Suprapubic skin (tissue), 4 donors: Measurements from ENCODE around the gene RPS4Y1. TPM values are rescaled to one million over a fixed set of nuclear protein-coding genes. Genes with fewer than 3 reads are reported as not detected.

ENCODE experiments used
- DNase-seq, 2 donors: peaks; one replicate each; pipeline ENCODE4 v3.0.0-alpha.2; 2019; ENCODE audit warnings: low spot score in 2 of 2
- H3K27ac ChIP-seq: fragments of 200-600 bp; sonication (generic); one replicate; pipeline ENCODE4 v1.5.1; 2019
- H3K27me3 ChIP-seq: fragments of 200-600 bp; sonication (generic); one replicate; pipeline ENCODE4 v1.5.1; 2019
- H3K36me3 ChIP-seq: fragments of 200-600 bp; sonication (generic); one replicate; pipeline ENCODE4 v1.5.1; 2019
- H3K4me1 ChIP-seq: fragments of 200-600 bp; sonication (generic); one replicate; pipeline ENCODE4 v1.5.1; 2019
- H3K4me3 ChIP-seq: fragments of 200-600 bp; sonication (generic); one replicate; pipeline ENCODE4 v1.5.1; 2019; ENCODE audit warnings: mild to moderate bottlenecking
- H3K9me3 ChIP-seq: fragments of 200-600 bp; sonication (generic); one replicate; pipeline ENCODE4 v1.5.1; 2019
- CTCF ChIP-seq, 2 donors: fragments of 200-600 bp in 1 of 2; fragments of 450-650 bp in 1 of 2; sonication (generic) in 1 of 2; IDR thresholded peaks; one replicate each; pipeline ENCODE4 v1.5.1; 2016 to 2019; ENCODE audit warnings: antibody characterized with exemption in 2 of 2, mild to moderate bottlenecking in 1 of 2, moderate library complexity in 1 of 2
- EP300 ChIP-seq: sonication (generic); formaldehyde crosslinking; IDR thresholded peaks from one replicate; pipeline ENCODE4 v1.6.1; 2017; ENCODE audit warnings: antibody characterized with exemption
- POLR2A ChIP-seq, 2 donors: fragments of 450-650 bp; IDR thresholded peaks; one replicate each; pipeline ENCODE4 v1.6.1; 2017; ENCODE audit warnings: antibody characterized with exemption in 2 of 2, mild to moderate bottlenecking in 2 of 2, moderate library complexity in 2 of 2
- POLR2AphosphoS5 ChIP-seq, 3 donors: sonication (generic); formaldehyde crosslinking; IDR thresholded peaks; one replicate each; pipeline ENCODE4 v1.6.1; 2017; ENCODE audit warnings: antibody characterized with exemption in 3 of 3
- WGBS: methylation state at CpG from one replicate; pipeline ENCODE4 v1.1.5; 2018; 5-methylcytosine and 5-hydroxymethylcytosine counted together
- total RNA-seq, 4 donors: library from RNA; depleted of rRNA; stranded (reverse); fragments of >200 nt; gene quantifications; one replicate each; pipeline ENCODE4 v1.1.0, GENCODE V29; 2016

Gene RPS4Y1
- total RNA-seq, 4 donors from 2014 or later: 0.89 to 264 (median 260) TPM; not detected in 1

- H3K36me3 ChIP-seq: no peaks in the 10 kb centered on the region
- no peak for DNase-seq
- no peaks in the 10 kb centered on the region for H3K27me3 ChIP-seq
- no peaks in the 10 kb centered on the region for H3K9me3 ChIP-seq
- TF ChIP-seq CTCF (IDR thresholded peaks at IDR 0.05) (no peak), EP300 (no peak), POLR2A (IDR thresholded peaks at IDR 0.05) (no peak), POLR2AphosphoS5 (IDR thresholded peaks at IDR 0.05) (no peak)
- no peak overlapping the region for H3K27ac ChIP-seq
- no CpG with 5 or more reads among the region's 1 CpG for WGBS
- no peak overlapping the region for H3K4me3 ChIP-seq
- no peaks in the 10 kb centered on the region for H3K4me1 ChIP-seq
Observed at GRCh38 chrY:2874211-2874610, 32.8 kb downstream of the RPS4Y1 start.

- no peaks in the 10 kb centered on the region for H3K27me3 ChIP-seq
- H3K4me3 ChIP-seq: no peak overlapping the region
- TF ChIP-seq POLR2AphosphoS5 (IDR thresholded peaks at IDR 0.05) (no peak), POLR2A (IDR thresholded peaks at IDR 0.05) (no peak), EP300 (no peak), CTCF (IDR thresholded peaks at IDR 0.05) (no peak)
- no peaks in the 10 kb centered on the region for H3K9me3 ChIP-seq
- no peak overlapping the region for H3K27ac ChIP-seq
- no CpG with 5 or more reads among the region's 1 CpG for WGBS
- no peaks in the 10 kb centered on the region for H3K4me1 ChIP-seq
- no peak for DNase-seq
- H3K36me3 ChIP-seq: no peaks in the 10 kb centered on the region
Observed at GRCh38 chrY:2883561-2883960, 42.2 kb downstream of the RPS4Y1 start.

GRCh38 chrY:2885880-2886279 is 44.5 kb downstream of the RPS4Y1 start:
- no CpG with 5 or more reads among the region's 3 CpGs for WGBS

GRCh38 chrY:2887386-2887785 is 46.0 kb downstream of the RPS4Y1 start:
- Histone ChIP-seq H3K27ac (no peak overlapping the region), H3K27me3 (no peaks in the 10 kb centered on the region), H3K36me3 (no peaks in the 10 kb centered on the region), H3K4me3 (no peak overlapping the region), H3K4me1 (no peaks in the 10 kb centered on the region), H3K9me3 (no peaks in the 10 kb centered on the region)
- TF ChIP-seq POLR2AphosphoS5 (IDR thresholded peaks at IDR 0.05): no peak
- TF ChIP-seq POLR2A (IDR thresholded peaks at IDR 0.05): no peak
- no peak for TF ChIP-seq EP300
- no peak for TF ChIP-seq CTCF (IDR thresholded peaks at IDR 0.05)
- no peak for DNase-seq
- WGBS: no CpG with 5 or more reads among the region's 5 CpGs

More at GRCh38 chrY:2885880-2886279, 44.5 kb downstream of the RPS4Y1 start:
- TF ChIP-seq POLR2AphosphoS5 (IDR thresholded peaks at IDR 0.05) (no peak), POLR2A (IDR thresholded peaks at IDR 0.05) (no peak), EP300 (no peak), CTCF (IDR thresholded peaks at IDR 0.05) (no peak)
- Histone ChIP-seq H3K27ac (no peak overlapping the region), H3K4me3 (no peak overlapping the region), H3K9me3 (no peaks in the 10 kb centered on the region), H3K27me3 (no peaks in the 10 kb centered on the region), H3K36me3 (no peaks in the 10 kb centered on the region), H3K4me1 (no peaks in the 10 kb centered on the region)
- DNase-seq: no peak

- no peak overlapping the region for H3K27ac ChIP-seq
- H3K4me1 ChIP-seq: no peaks in the 10 kb centered on the region
- no peaks in the 10 kb centered on the region for H3K9me3 ChIP-seq
- TF ChIP-seq POLR2A (IDR thresholded peaks at IDR 0.05) (no peak), CTCF (IDR thresholded peaks at IDR 0.05) (no peak), POLR2AphosphoS5 (IDR thresholded peaks at IDR 0.05) (no peak), EP300 (no peak)
- H3K36me3 ChIP-seq: no peaks in the 10 kb centered on the region
- no peaks in the 10 kb centered on the region for H3K27me3 ChIP-seq
- H3K4me3 ChIP-seq: no peak overlapping the region
- no CpG with 5 or more reads among the region's 3 CpGs for WGBS
- DNase-seq: no peak
Observed at GRCh38 chrY:2887955-2888354, 46.6 kb downstream of the RPS4Y1 start.
